ENCODE measurements around the gene WNT11.

WNT11 gene

GRCh38 chr11:76221365-76221764 lies 15.1 kb upstream of the WNT11 start:
- H3K36me3 ChIP-seq (ENCODE audit: control insufficient read depth in 2 of 2, insufficient read depth in 2 of 2, low read length in 2 of 2): no peaks in the 10 kb centered on the region
- no peaks in the 10 kb centered on the region for H3K9me3 ChIP-seq (ENCODE audit: control insufficient read depth in 2 of 2, low read length in 2 of 2)
- H3K4me3 ChIP-seq (ENCODE audit: low read length in 2 of 2): no peak overlapping the region
- H3K4me1 ChIP-seq (ENCODE audit: control insufficient read depth in 2 of 2, insufficient read depth in 2 of 2, low read length in 2 of 2): no peaks in the 10 kb centered on the region
- no peak overlapping the region for H3K27ac ChIP-seq (ENCODE audit: low read depth in 2 of 2, low read length in 2 of 2)
- peaks cover 3 to 6% of the 10 kb centered on the region in 2 donors for H3K27me3 ChIP-seq (ENCODE audit: control insufficient read depth in 2 of 2, insufficient read depth in 2 of 2, low read length in 2 of 2)
- H3K9ac ChIP-seq (ENCODE audit: low read depth in 1 of 2, low read length in 2 of 2): no peak overlapping the region

DNA sequence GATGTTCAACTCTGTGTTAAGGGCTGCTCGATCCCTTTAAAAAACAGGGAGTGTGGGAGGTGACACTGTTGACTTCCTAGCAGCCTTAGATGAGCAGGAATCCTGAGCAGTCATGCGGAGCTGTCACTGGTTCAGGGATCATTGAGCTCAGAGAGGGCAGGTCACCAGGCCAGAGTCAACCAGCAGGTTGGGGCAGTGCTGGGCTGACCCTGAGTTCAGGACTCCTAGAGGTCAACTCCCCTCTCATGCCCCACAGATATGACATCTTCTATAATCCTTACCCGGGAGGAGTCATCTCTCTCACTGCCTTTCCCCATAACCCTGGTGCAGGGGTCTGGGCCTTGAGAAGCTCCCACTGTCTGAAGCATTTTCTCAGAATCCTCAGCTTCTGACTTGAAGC lies 12.9 kb upstream of the WNT11 start:
- no peaks in the 10 kb centered on the region for H3K9me3 ChIP-seq (ENCODE audit: control insufficient read depth in 2 of 2, low read length in 2 of 2)
- no peak overlapping the region for H3K9ac ChIP-seq (ENCODE audit: low read depth in 1 of 2, low read length in 2 of 2)
- H3K4me3 ChIP-seq (ENCODE audit: low read length in 2 of 2): no peak overlapping the region
- H3K4me1 ChIP-seq (ENCODE audit: control insufficient read depth in 2 of 2, insufficient read depth in 2 of 2, low read length in 2 of 2): no peaks in the 10 kb centered on the region
- H3K27me3 ChIP-seq (ENCODE audit: control insufficient read depth in 2 of 2, insufficient read depth in 2 of 2, low read length in 2 of 2): peaks cover 3 to 6% of the 10 kb centered on the region in 2 donors
- no peak overlapping the region for H3K27ac ChIP-seq (ENCODE audit: low read depth in 2 of 2, low read length in 2 of 2)
- H3K36me3 ChIP-seq (ENCODE audit: control insufficient read depth in 2 of 2, insufficient read depth in 2 of 2, low read length in 2 of 2): no peaks in the 10 kb centered on the region

GRCh38 chr11:76218449-76219178 lies 12.3 kb upstream of the WNT11 start:
- Histone ChIP-seq H3K4me1 (ENCODE audit: control insufficient read depth in 2 of 2, insufficient read depth in 2 of 2, low read length in 2 of 2) (no peaks in the 10 kb centered on the region), H3K4me3 (ENCODE audit: low read length in 2 of 2) (no peak overlapping the region), H3K36me3 (ENCODE audit: control insufficient read depth in 2 of 2, insufficient read depth in 2 of 2, low read length in 2 of 2) (no peaks in the 10 kb centered on the region), H3K9me3 (ENCODE audit: control insufficient read depth in 2 of 2, low read length in 2 of 2) (no peaks in the 10 kb centered on the region), H3K9ac (ENCODE audit: low read depth in 1 of 2, low read length in 2 of 2) (no peak overlapping the region), H3K27ac (ENCODE audit: low read depth in 2 of 2, low read length in 2 of 2) (no peak overlapping the region), H3K27me3 (ENCODE audit: control insufficient read depth in 2 of 2, insufficient read depth in 2 of 2, low read length in 2 of 2) (peaks cover 5 to 9% of the 10 kb centered on the region in 2 donors)

GRCh38 chr11:76217653-76218160 lies 11.4 kb upstream of the WNT11 start:
- no peak overlapping the region for H3K9ac ChIP-seq (ENCODE audit: low read depth in 1 of 2, low read length in 2 of 2)
- peaks cover 9 to 10% of the 10 kb centered on the region in 2 donors for H3K27me3 ChIP-seq (ENCODE audit: control insufficient read depth in 2 of 2, insufficient read depth in 2 of 2, low read length in 2 of 2)
- no peaks in the 10 kb centered on the region for H3K4me1 ChIP-seq (ENCODE audit: control insufficient read depth in 2 of 2, insufficient read depth in 2 of 2, low read length in 2 of 2)
- H3K9me3 ChIP-seq (ENCODE audit: control insufficient read depth in 2 of 2, low read length in 2 of 2): no peaks in the 10 kb centered on the region
- H3K4me3 ChIP-seq (ENCODE audit: low read length in 2 of 2): no peak overlapping the region
- no peak overlapping the region for H3K27ac ChIP-seq (ENCODE audit: low read depth in 2 of 2, low read length in 2 of 2)
- no peaks in the 10 kb centered on the region for H3K36me3 ChIP-seq (ENCODE audit: control insufficient read depth in 2 of 2, insufficient read depth in 2 of 2, low read length in 2 of 2)

DNA sequence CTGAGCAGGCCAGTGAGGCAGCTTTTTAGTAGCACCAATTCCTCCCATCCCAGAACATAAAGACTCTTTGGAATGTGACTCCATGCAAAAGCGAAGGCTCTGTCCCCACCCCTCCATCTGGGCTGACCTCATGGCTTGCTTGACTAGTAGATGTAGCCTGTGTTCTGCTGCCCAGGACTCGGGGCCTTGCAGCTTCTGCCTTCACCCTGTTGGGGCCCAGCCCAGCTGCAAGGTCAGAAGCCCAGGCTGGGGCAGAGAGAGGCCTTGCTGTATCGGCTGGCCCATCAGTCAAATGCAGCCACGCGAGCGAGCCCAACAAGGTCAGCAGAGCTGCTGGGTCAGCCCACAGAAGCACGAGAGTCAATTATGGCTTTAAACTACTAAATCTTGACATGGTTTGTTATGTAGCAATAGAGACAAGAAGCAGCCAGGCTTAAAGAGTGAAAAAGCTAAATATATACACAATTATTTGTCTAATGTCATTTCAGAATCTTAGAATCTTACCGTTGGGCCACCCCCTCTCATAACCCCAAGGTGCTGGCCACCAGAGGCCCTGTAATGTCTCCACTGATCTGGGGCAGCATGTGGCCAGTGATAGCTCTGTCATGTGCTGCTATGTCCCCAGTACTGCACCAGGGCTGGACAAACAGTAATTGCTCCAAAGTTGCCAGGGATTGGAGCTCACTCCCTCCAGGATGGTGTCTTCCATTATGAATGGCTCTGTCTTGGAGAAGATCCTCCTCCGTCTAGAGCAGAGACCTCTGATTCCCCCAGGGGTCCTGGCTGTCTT lies 10.4 kb upstream of the WNT11 start:
- Histone ChIP-seq H3K27me3 (ENCODE audit: control insufficient read depth in 2 of 2, insufficient read depth in 2 of 2, low read length in 2 of 2) (peaks cover 12 to 13% of the 10 kb centered on the region in 2 donors), H3K9ac (ENCODE audit: low read depth in 1 of 2, low read length in 2 of 2) (no peak overlapping the region), H3K36me3 (ENCODE audit: control insufficient read depth in 2 of 2, insufficient read depth in 2 of 2, low read length in 2 of 2) (no peaks in the 10 kb centered on the region), H3K4me1 (ENCODE audit: control insufficient read depth in 2 of 2, insufficient read depth in 2 of 2, low read length in 2 of 2) (no peaks in the 10 kb centered on the region), H3K27ac (ENCODE audit: low read depth in 2 of 2, low read length in 2 of 2) (no peak overlapping the region), H3K9me3 (ENCODE audit: control insufficient read depth in 2 of 2, low read length in 2 of 2) (no peaks in the 10 kb centered on the region), H3K4me3 (ENCODE audit: low read length in 2 of 2) (no peak overlapping the region)

DNA sequence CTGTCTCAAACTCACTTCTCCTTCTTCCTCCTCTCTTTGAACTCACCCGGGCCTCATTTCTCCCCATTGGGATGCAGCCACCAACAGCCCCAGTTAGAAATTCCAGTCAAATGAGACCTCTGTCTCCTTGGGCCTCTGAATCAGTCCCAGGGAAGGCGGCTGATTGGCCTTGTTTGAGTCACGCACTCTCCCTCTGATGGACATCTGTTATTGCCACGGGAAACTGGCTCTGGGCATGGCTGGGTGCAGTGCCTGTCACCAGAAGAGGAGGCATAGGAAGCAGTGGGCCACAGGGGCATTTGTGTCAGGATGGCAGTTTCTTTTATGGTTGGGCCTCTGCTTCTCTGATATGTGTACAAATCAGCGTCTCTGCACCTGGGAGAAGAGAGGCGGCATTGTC lies 9.6 kb upstream of the WNT11 start:
- Histone ChIP-seq H3K36me3 (ENCODE audit: control insufficient read depth in 2 of 2, insufficient read depth in 2 of 2, low read length in 2 of 2) (no peaks in the 10 kb centered on the region), H3K27ac (ENCODE audit: low read depth in 2 of 2, low read length in 2 of 2) (no peak overlapping the region), H3K9ac (ENCODE audit: low read depth in 1 of 2, low read length in 2 of 2) (no peak overlapping the region), H3K9me3 (ENCODE audit: control insufficient read depth in 2 of 2, low read length in 2 of 2) (no peaks in the 10 kb centered on the region), H3K27me3 (ENCODE audit: control insufficient read depth in 2 of 2, insufficient read depth in 2 of 2, low read length in 2 of 2) (peaks cover 19 to 21% of the 10 kb centered on the region in 2 donors), H3K4me1 (ENCODE audit: control insufficient read depth in 2 of 2, insufficient read depth in 2 of 2, low read length in 2 of 2) (peaks cover 4 to 5% of the 10 kb centered on the region in 2 donors), H3K4me3 (ENCODE audit: low read length in 2 of 2) (no peak overlapping the region)

DNA sequence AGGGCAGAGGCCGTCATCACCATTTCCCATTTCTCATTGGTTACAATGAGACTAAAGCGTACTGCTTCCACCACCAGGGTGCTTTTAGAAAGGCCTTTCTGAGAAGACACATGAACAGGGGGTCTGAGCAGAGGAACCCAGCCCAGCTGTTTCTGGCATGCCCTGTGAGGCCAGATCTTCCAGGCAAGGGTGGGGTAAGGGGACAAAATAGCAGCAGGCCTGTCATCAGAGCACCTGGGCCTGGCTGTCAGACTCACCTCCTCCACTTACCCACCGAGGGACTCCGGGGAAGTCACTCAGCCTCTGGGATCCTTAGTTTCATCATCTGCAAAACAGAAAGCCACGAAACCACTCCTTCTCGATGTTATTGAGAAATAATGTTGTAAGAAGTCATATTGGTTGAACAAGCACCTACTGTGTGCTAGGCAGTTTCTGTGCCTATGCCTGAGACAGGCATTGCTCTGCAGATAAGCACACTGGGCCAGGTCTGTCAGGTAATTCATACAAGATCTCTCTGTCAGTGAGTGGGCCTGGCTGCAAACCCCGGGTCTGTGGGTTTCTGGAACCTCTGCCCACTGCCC lies 8.8 kb upstream of the WNT11 start:
- Histone ChIP-seq H3K36me3 (ENCODE audit: control insufficient read depth in 2 of 2, insufficient read depth in 2 of 2, low read length in 2 of 2) (no peaks in the 10 kb centered on the region), H3K4me1 (ENCODE audit: control insufficient read depth in 2 of 2, insufficient read depth in 2 of 2, low read length in 2 of 2) (peaks cover 9 to 11% of the 10 kb centered on the region in 2 donors), H3K4me3 (ENCODE audit: low read length in 2 of 2) (no peak overlapping the region), H3K27ac (ENCODE audit: low read depth in 2 of 2, low read length in 2 of 2) (no peak overlapping the region), H3K27me3 (ENCODE audit: control insufficient read depth in 2 of 2, insufficient read depth in 2 of 2, low read length in 2 of 2) (peaks cover 20 to 21% of the 10 kb centered on the region in 2 donors), H3K9ac (ENCODE audit: low read depth in 1 of 2, low read length in 2 of 2) (no peak overlapping the region), H3K9me3 (ENCODE audit: control insufficient read depth in 2 of 2, low read length in 2 of 2) (no peaks in the 10 kb centered on the region)

DNA sequence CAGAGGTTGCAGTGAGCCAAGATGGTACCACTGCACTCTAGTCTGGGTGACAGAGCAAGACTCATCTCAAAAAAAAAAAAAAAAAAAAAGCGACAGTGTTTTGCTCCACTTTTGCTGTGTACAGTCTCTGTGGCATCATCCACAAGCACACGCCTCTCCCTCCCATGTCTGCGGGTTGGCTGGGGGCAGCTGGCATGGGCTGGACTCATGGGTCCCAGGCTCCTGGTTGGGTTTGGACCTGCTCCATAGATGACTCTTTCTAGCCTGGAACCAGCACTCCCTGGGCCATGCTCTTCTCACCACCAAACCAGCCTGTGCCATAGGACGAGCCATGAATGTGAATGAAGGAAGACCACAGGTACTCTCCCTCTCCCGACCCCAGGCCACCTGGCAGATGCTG lies 7.9 kb upstream of the WNT11 start:
- Histone ChIP-seq H3K9me3 (ENCODE audit: control insufficient read depth in 2 of 2, low read length in 2 of 2) (no peaks in the 10 kb centered on the region), H3K27me3 (ENCODE audit: control insufficient read depth in 2 of 2, insufficient read depth in 2 of 2, low read length in 2 of 2) (peaks cover 18 to 19% of the 10 kb centered on the region in 2 donors), H3K4me1 (ENCODE audit: control insufficient read depth in 2 of 2, insufficient read depth in 2 of 2, low read length in 2 of 2) (peaks cover 13 to 14% of the 10 kb centered on the region in 2 donors), H3K27ac (ENCODE audit: low read depth in 2 of 2, low read length in 2 of 2) (no peak overlapping the region), H3K36me3 (ENCODE audit: control insufficient read depth in 2 of 2, insufficient read depth in 2 of 2, low read length in 2 of 2) (no peaks in the 10 kb centered on the region), H3K9ac (ENCODE audit: low read depth in 1 of 2, low read length in 2 of 2) (no peak overlapping the region), H3K4me3 (ENCODE audit: low read length in 2 of 2) (no peak overlapping the region)

DNA sequence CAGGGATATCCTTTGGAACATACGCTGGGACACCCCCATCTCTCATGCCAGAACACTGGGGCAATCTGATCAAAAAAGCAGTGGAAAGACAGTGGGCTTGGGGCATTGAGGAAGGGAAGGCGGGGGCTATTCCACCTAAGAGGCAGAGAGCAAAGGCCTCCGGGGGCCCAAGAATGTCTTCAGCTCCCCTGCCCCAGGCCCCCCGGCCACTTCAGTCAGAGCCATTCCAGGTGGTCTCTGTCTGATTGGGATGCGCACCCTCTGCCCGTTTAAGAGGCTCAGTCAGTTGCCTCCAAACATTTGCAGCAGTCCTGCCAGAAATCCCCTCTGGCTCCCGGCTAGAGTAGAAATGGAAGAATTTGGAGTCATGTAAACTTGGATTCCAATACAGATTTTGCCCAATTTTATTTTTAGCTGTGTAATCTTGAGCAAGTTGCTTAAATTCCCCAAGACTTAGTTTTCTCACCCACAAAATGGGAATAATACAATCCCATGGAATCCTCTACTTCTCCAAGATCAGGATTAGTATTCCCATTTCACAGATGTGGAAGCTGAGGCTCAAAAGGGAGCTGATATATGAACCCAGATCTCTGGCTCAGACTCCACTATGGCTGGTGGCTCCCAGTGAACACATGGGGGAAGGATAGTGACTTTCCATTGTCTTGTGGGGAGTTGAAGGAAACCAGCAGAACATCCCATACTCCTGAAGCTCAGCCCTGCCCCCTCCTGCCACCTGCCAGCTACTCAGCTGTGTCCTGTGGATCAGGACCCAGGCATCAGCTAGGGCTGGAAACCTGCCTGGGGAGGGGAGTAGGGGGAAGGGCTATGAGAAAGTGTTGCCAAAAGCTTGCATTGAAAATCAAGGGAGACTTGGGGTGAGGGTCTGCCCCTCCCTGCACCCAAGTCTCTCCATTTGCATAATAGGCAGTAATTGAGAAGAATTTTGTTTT lies 6.1 kb upstream of the WNT11 start:
- Histone ChIP-seq H3K27me3 (ENCODE audit: control insufficient read depth in 2 of 2, insufficient read depth in 2 of 2, low read length in 2 of 2) (peaks cover 15 to 22% of the 10 kb centered on the region in 2 donors), H3K36me3 (ENCODE audit: control insufficient read depth in 2 of 2, insufficient read depth in 2 of 2, low read length in 2 of 2) (no peaks in the 10 kb centered on the region), H3K9me3 (ENCODE audit: control insufficient read depth in 2 of 2, low read length in 2 of 2) (no peaks in the 10 kb centered on the region), H3K4me1 (ENCODE audit: control insufficient read depth in 2 of 2, insufficient read depth in 2 of 2, low read length in 2 of 2) (peaks cover 29% of the 10 kb centered on the region in 2 donors), H3K4me3 (ENCODE audit: low read length in 2 of 2) (no peak overlapping the region), H3K9ac (ENCODE audit: low read depth in 1 of 2, low read length in 2 of 2) (no peak overlapping the region), H3K27ac (ENCODE audit: low read depth in 2 of 2, low read length in 2 of 2) (no peak overlapping the region)
